Mucosa of rectum (tissue), 2 donors: ENCODE results near the gene BBS2.
A peak's percentile ranks its signal among the peaks of the same experiment; 100 is the strongest.

Experiments used
- H3K27ac ChIP-seq, 2 donors: one replicate each; pipeline ENCODE4 v1.7.0; 2013; ENCODE audit warnings: inconsistent platforms in 2 of 2, low read depth in 2 of 2, low read length in 2 of 2
- H3K27me3 ChIP-seq, 2 donors: one replicate each; pipeline ENCODE4 v1.7.0; 2013; ENCODE audit warnings: low read length in 2 of 2; ENCODE audit not compliant: control insufficient read depth in 2 of 2, insufficient read depth in 2 of 2
- H3K36me3 ChIP-seq, 2 donors: one replicate each; pipeline ENCODE4 v1.7.0; 2013; ENCODE audit warnings: low read length in 2 of 2; ENCODE audit not compliant: control insufficient read depth in 2 of 2, insufficient read depth in 2 of 2
- H3K4me1 ChIP-seq, 2 donors: one replicate each; pipeline ENCODE4 v1.7.0; 2013; ENCODE audit warnings: low read length in 2 of 2, mild to moderate bottlenecking in 1 of 2; ENCODE audit not compliant: control insufficient read depth in 2 of 2, insufficient read depth in 2 of 2
- H3K4me3 ChIP-seq, 2 donors: one replicate each; pipeline ENCODE4 v1.7.0; 2013; ENCODE audit warnings: low read length in 2 of 2
- H3K9ac ChIP-seq, 2 donors: one replicate each; pipeline ENCODE4 v1.7.0; 2013; ENCODE audit warnings: low read length in 2 of 2, low read depth in 1 of 2, mild to moderate bottlenecking in 1 of 2
- H3K9me3 ChIP-seq, 2 donors: one replicate each; pipeline ENCODE4 v1.7.0; 2013; ENCODE audit warnings: low read length in 2 of 2; ENCODE audit not compliant: control insufficient read depth in 2 of 2
- donor health status: healthy.
- donor health status: Normal muscosa, but diverticular disease.

The BBS2 gene

DNA sequence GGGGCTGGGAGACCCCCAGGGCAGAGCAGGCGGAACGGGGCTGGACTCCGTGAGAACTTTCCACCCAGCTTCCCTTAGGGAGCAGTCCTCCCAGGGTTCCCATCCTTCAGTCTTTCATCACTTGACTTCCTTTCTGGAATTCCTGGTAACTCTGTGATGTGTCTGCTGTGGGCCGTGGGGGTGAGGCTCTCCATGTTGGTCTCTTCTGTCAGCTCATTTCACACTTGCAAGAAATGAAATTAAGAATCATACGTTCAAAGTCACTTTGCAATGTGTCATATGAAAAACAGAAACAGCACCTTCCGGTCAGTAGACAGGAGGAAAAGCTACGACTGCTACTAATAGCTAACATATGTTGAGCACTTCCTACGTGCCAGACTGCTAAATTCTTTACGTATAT lies 5.4 kb upstream of the BBS2 start:
- no peaks in the 10 kb centered on the region for H3K27me3 ChIP-seq
- H3K36me3 ChIP-seq: no peaks in the 10 kb centered on the region
- H3K27ac ChIP-seq: no peak overlapping the region
- peaks cover under 1 to 3% of the 10 kb centered on the region in 2 donors for H3K4me1 ChIP-seq
- no peak overlapping the region for H3K9ac ChIP-seq
- H3K9me3 ChIP-seq: no peaks in the 10 kb centered on the region
- no peak overlapping the region for H3K4me3 ChIP-seq

DNA sequence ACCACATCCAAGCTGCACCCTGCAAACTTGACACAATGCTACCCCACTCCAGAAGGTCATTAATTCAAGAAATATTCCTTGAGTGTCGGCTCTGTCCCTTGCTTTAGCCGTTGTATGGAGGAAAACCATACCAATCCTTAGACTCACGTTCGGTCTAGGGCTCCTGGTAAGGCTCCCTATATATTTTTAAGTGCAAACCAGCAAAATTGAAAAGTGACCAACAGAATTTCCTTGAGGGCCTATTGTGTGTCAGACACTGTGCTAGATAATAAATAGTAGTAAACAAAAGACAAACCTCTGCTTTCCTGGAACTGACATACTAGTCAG lies 390 bp upstream of the BBS2 start:
- H3K27me3 ChIP-seq: no peaks in the 10 kb centered on the region
- H3K9me3 ChIP-seq: no peaks in the 10 kb centered on the region
- H3K4me1 ChIP-seq: peaks cover 4 to 13% of the 10 kb centered on the region in 2 donors
- no peaks in the 10 kb centered on the region for H3K36me3 ChIP-seq
- peak overlapping the region; percentile 92 to 96 for H3K27ac ChIP-seq
- H3K9ac ChIP-seq: peak overlapping the region; percentile 28 to 92
- peak overlapping the region; percentile 91 to 93 for H3K4me3 ChIP-seq

DNA sequence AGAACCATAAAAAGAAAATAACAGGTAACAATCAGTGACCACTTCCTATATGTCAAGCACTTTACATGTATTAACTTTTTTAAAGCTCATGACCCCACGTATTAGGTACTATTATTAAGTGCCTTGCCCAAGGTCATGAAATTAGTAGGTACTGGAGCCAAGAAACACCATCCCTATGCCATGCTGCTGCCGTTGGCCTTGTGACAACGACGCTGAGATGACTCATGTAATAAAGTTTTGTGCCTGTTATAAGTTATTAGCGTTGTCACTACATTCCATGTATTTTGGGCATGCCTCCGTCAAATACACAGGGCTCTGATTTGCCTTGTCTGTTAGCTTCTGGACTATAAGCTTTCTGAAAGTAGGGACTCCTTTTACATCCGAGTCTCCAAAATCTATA lies 1.4 kb downstream of the BBS2 start:
- Histone ChIP-seq H3K9me3 (no peaks in the 10 kb centered on the region), H3K4me3 (no peak overlapping the region), H3K27ac (no peak overlapping the region), H3K36me3 (no peaks in the 10 kb centered on the region), H3K9ac (no peak overlapping the region), H3K4me1 (peaks cover 4 to 13% of the 10 kb centered on the region in 2 donors), H3K27me3 (no peaks in the 10 kb centered on the region)

DNA sequence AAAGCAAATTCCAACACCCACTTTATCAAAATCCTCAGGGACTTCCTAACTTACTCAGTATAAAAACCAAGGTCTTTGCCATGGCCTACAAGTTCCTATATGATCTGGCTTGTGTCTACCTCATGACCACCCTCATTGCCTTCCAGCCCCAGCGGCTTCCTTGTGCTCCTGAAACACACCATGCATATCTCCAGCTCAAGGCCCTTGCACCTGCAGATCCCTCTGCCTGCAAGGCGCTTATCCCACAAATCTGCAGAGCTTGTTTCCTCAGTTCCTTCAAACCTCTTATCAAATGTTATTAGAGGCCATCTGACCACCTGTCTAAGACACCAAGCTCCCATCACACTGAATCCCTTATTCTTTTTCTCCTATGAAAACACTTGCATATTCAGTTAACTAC lies 2.6 kb downstream of the BBS2 start:
- Histone ChIP-seq H3K4me1 (peaks cover 4 to 13% of the 10 kb centered on the region in 2 donors), H3K27me3 (no peaks in the 10 kb centered on the region), H3K4me3 (no peak overlapping the region), H3K36me3 (peaks cover 0 to 4% of the 10 kb centered on the region in 2 donors), H3K9ac (no peak overlapping the region), H3K27ac (no peak overlapping the region), H3K9me3 (no peaks in the 10 kb centered on the region)

DNA sequence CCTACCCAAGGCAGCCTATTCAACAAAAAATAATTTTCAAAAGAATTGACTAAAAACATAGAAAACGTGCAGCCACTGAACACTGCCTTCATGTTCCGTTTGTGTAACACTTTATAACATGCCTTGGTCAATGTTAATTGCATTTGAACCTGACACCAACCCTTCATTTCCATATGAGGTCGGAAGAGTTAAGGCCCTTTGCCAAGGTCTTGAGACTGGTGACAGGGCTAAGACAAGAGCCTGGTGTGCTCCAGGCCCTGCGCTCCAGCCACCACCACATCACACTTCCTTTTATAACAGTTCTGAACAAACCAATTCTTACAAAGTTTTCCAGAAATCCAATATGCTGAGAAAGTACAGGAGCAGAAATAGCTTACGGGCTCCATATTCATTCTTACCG lies 4.2 kb downstream of the BBS2 start:
- Histone ChIP-seq H3K9ac (no peak overlapping the region), H3K9me3 (no peaks in the 10 kb centered on the region), H3K4me3 (no peak overlapping the region), H3K27ac (no peak overlapping the region), H3K27me3 (no peaks in the 10 kb centered on the region), H3K36me3 (peaks cover 2 to 4% of the 10 kb centered on the region in 2 donors), H3K4me1 (peaks cover 4 to 13% of the 10 kb centered on the region in 2 donors)

DNA sequence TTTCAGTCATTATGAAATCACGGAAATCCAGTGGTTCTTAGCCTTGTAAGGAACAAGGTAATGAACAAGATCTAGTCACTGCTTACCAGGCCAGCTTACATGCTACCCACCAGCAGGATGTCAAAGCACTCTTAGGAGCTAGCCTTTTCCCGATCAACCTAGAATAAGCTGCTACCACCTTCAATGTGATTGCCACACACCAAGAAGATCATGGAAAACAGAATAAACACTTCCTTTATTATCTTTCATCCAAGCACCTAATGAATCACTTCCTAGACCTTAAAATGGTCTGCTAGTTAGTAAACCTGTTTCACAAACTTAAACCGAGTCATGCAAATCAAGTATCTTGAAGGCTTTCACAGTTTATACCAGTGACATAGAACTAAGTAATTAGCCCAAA lies 5.0 kb downstream of the BBS2 start:
- Histone ChIP-seq H3K9ac (no peak overlapping the region), H3K4me3 (no peak overlapping the region), H3K4me1 (peaks cover 2 to 8% of the 10 kb centered on the region in 2 donors), H3K27me3 (no peaks in the 10 kb centered on the region), H3K9me3 (no peaks in the 10 kb centered on the region), H3K36me3 (peaks cover 9 to 11% of the 10 kb centered on the region in 2 donors), H3K27ac (no peak overlapping the region)

- peaks cover 2 to 4% of the 10 kb centered on the region in 2 donors for H3K4me1 ChIP-seq
- no peak overlapping the region for H3K9ac ChIP-seq
- no peak overlapping the region for H3K27ac ChIP-seq
- H3K27me3 ChIP-seq: no peaks in the 10 kb centered on the region
- H3K36me3 ChIP-seq: peaks cover 17 to 18% of the 10 kb centered on the region in 2 donors
- H3K9me3 ChIP-seq: no peaks in the 10 kb centered on the region
- no peak overlapping the region for H3K4me3 ChIP-seq
Measured at GRCh38 chr16:56513972-56514371, 5.9 kb downstream of the BBS2 start.

DNA sequence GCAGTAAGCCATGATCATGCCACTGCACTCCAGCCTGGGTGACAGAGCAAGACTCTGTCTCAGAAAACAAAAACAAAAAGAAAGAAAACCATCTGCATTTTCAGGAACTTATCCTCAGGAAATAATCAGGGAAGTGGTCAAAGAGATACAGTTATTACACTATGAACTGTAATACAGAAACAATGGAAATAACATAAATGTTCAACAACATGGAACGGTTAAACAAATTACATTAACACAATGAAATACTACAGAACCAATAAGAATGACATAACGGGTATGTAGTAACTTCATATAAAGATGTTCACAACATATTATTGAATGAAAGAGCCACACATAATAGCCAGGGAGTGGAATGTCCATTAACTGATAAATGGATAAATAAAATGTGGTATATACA lies 6.7 kb downstream of the BBS2 start:
- Histone ChIP-seq H3K9me3 (no peaks in the 10 kb centered on the region), H3K27me3 (no peaks in the 10 kb centered on the region), H3K4me3 (no peak overlapping the region), H3K4me1 (peaks cover 0 to under 1% of the 10 kb centered on the region in 2 donors), H3K27ac (no peak overlapping the region), H3K9ac (no peak overlapping the region), H3K36me3 (peaks cover 24 to 25% of the 10 kb centered on the region in 2 donors)

GRCh38 chr16:56512025-56512424 lies 7.8 kb downstream of the BBS2 start:
- no peaks in the 10 kb centered on the region for H3K4me1 ChIP-seq

GRCh38 chr16:56510544-56510943 lies 9.3 kb downstream of the BBS2 start:
- Histone ChIP-seq H3K27ac (no peak overlapping the region), H3K9me3 (no peaks in the 10 kb centered on the region), H3K27me3 (no peaks in the 10 kb centered on the region), H3K4me1 (no peaks in the 10 kb centered on the region), H3K4me3 (no peak overlapping the region), H3K9ac (no peak overlapping the region), H3K36me3 (peaks cover 30 to 31% of the 10 kb centered on the region in 2 donors)

More at GRCh38 chr16:56512025-56512424, 7.8 kb downstream of the BBS2 start:
- Histone ChIP-seq H3K27me3 (no peaks in the 10 kb centered on the region), H3K4me3 (no peak overlapping the region), H3K9ac (no peak overlapping the region), H3K36me3 (peaks cover 26 to 27% of the 10 kb centered on the region in 2 donors), H3K9me3 (no peaks in the 10 kb centered on the region), H3K27ac (no peak overlapping the region)

DNA sequence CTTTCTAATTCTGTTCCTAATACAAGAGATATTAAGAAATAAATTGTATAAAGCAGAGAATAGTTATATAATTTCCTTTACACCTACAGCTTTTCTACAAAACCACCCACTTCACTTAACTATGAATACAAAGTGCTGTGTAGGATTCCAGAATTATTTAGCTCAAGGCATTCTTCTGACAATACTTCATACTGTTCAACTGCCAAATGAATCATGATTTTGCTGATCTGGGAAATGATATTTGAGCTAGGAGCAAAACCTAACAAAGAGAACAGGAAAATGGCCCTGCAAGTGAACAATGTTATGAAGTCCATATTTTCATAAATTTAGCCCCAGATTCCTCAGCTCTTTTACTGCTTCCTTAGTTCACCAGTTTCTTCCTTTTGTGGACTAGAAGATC lies 12.9 kb downstream of the BBS2 start:
- H3K36me3 ChIP-seq: peaks cover 45 to 53% of the 10 kb centered on the region in 2 donors

More for the DNA sequence above, 12.9 kb downstream of the BBS2 start:
- Histone ChIP-seq H3K27ac (no peak overlapping the region), H3K9me3 (no peaks in the 10 kb centered on the region), H3K27me3 (no peaks in the 10 kb centered on the region), H3K9ac (no peak overlapping the region), H3K4me3 (no peak overlapping the region), H3K4me1 (no peaks in the 10 kb centered on the region)
